Activated CD8-positive, alpha-beta T cell treated with anti-CD3 and anti-CD28 coated beads for 36 hours (primary cell): ENCODE measurements around the gene EPB41L2. TPM values are rescaled to one million over a fixed set of nuclear protein-coding genes. Genes with fewer than 3 reads are reported as not detected.

Experiments used
- ATAC-seq: fragments of 200-7000 bp; cut with Tn5 transposase; one replicate; pipeline ENCODE4 v1.10.0; 2021; ENCODE audit warnings: mild to moderate bottlenecking, moderate library complexity
- CTCF ChIA-PET: fragments of 350-600 bp; sonication (Branson Sonifier 250); formaldehyde crosslinking; loops from one replicate; lab custom pipeline; 2021; ENCODE audit warnings: antibody characterized with exemption; lab: Charles Lee
- POLR2A ChIA-PET: fragments of 350-600 bp; sonication (Branson Sonifier 250); formaldehyde crosslinking; loops from one replicate; lab custom pipeline; 2021; ENCODE audit warnings: antibody characterized with exemption; lab: Charles Lee
- DNase-seq: peaks from one replicate; pipeline ENCODE4 v3.0.0-alpha.2; 2020
- H3K27ac Mint-ChIP-seq: one replicate; pipeline ENCODE4 v1.8.0; 2021; ENCODE audit warnings: mild to moderate bottlenecking, mixed read lengths
- H3K27me3 Mint-ChIP-seq: one replicate; pipeline ENCODE4 v1.8.0; 2021; ENCODE audit warnings: mixed read lengths
- H3K36me3 Mint-ChIP-seq: one replicate; pipeline ENCODE4 v1.8.0; 2021; ENCODE audit warnings: low read depth, mixed read lengths
- H3K4me1 Mint-ChIP-seq: one replicate; pipeline ENCODE4 v1.8.0; 2021; ENCODE audit warnings: low read depth, mixed read lengths
- H3K4me3 Mint-ChIP-seq: one replicate; pipeline ENCODE4 v1.8.0; 2021; ENCODE audit warnings: mild to moderate bottlenecking, moderate library complexity, mixed read lengths
- H3K9me3 Mint-ChIP-seq: one replicate; pipeline ENCODE4 v1.8.0; 2021; ENCODE audit warnings: mixed read lengths
- CTCF ChIP-seq: fragments of 200-600 bp; IDR thresholded peaks from one replicate; pipeline ENCODE4 v1.8.0; 2022; ENCODE audit warnings: antibody characterized with exemption, mild to moderate bottlenecking
- intact Hi-C: fragments of 100-400 bp; cut with micrococcal nuclease; formaldehyde crosslinking; loops from one replicate; pipeline ENCODE4 v1.10.0; 2022
- total RNA-seq, 2 experiments: library from RNA; stranded (reverse); gene quantifications; one replicate each; pipeline ENCODE4 v1.2.3, GENCODE V29; 2021

EPB41L2 gene
- total RNA-seq, 2 experiments from 2014 or later = 30.6 to 33.3 TPM

- DNase-seq (peak; percentile 86), ATAC-seq (peak; percentile 47)
- H3K4me3 Mint-ChIP-seq = no peak overlapping the region
- no peaks in the 10 kb centered on the region for H3K4me1 Mint-ChIP-seq
- peaks cover 2% of the 10 kb centered on the region for H3K36me3 Mint-ChIP-seq
- H3K27ac Mint-ChIP-seq = no peak overlapping the region
- no peaks in the 10 kb centered on the region for H3K9me3 Mint-ChIP-seq
- CTCF ChIA-PET = interaction anchor here (0.7 to 2.7 kb wide), 27 partner anchors 8 to 578 kb away, joined by 3 to 16 read pairs (median 3); no protein-coding TSS in a partner anchor
- no peaks in the 10 kb centered on the region for H3K27me3 Mint-ChIP-seq
- POLR2A ChIA-PET = no interaction called here
- intact Hi-C loops = no loop called here
- peak; percentile 93 for TF ChIP-seq CTCF
Measured at GRCh38 chr6:130872250-130873095, 190.6 kb downstream of the EPB41L2 start.

GRCh38 chr6:130870179-130870880 is 192.7 kb downstream of the EPB41L2 start:
- ChIA-PET POLR2A (no interaction called here), CTCF (interaction anchor here (0.7 to 2.3 kb wide), 4 partner anchors 16 to 758 kb away, joined by 3 to 7 read pairs (median 4); no protein-coding TSS in a partner anchor)
- DNase-seq = no peak
- Mint-ChIP-seq H3K27ac (no peak overlapping the region), H3K9me3 (no peaks in the 10 kb centered on the region), H3K27me3 (no peaks in the 10 kb centered on the region), H3K4me3 (no peak overlapping the region), H3K36me3 (peaks cover 2% of the 10 kb centered on the region), H3K4me1 (no peaks in the 10 kb centered on the region)
- intact Hi-C loops = no loop called here
- ATAC-seq = no peak
- no peak for TF ChIP-seq CTCF

GRCh38 chr6:130869681-130870080 is 193.4 kb downstream of the EPB41L2 start:
- Mint-ChIP-seq H3K4me3 (no peak overlapping the region), H3K9me3 (no peaks in the 10 kb centered on the region), H3K27me3 (no peaks in the 10 kb centered on the region), H3K27ac (no peak overlapping the region), H3K4me1 (no peaks in the 10 kb centered on the region), H3K36me3 (peaks cover 2% of the 10 kb centered on the region)
- CTCF ChIA-PET = interaction anchor here (1.0 kb wide), 1 partner anchor 171 kb away, joined by 3 read pairs; no protein-coding TSS in a partner anchor
- POLR2A ChIA-PET = no interaction called here
- DNase-seq = no peak
- intact Hi-C loops = no loop called here
- no peak for ATAC-seq
- no peak for TF ChIP-seq CTCF

- Mint-ChIP-seq H3K4me1 (no peaks in the 10 kb centered on the region), H3K4me3 (no peak overlapping the region), H3K27me3 (no peaks in the 10 kb centered on the region), H3K9me3 (no peaks in the 10 kb centered on the region), H3K36me3 (peaks cover 2% of the 10 kb centered on the region), H3K27ac (no peak overlapping the region)
- ChIA-PET CTCF (interaction anchor here (1.1 kb wide), 1 partner anchor 168 kb away, joined by 3 read pairs; no protein-coding TSS in a partner anchor), POLR2A (no interaction called here)
- no peak for ATAC-seq
- no peak for TF ChIP-seq CTCF
- no peak for DNase-seq
- intact Hi-C loops = no loop called here
Measured at GRCh38 chr6:130865793-130866192, 197.3 kb downstream of the EPB41L2 start.
